ENCODE results near the gene TRPC1. TPM values are rescaled to one million over a fixed set of nuclear protein-coding genes. Genes with fewer than 3 reads are reported as not detected.

The TRPC1 gene
- total RNA-seq, 4 donors from 2014 or later = 0.75 to 1.7 (median 1.1) TPM

DNA sequence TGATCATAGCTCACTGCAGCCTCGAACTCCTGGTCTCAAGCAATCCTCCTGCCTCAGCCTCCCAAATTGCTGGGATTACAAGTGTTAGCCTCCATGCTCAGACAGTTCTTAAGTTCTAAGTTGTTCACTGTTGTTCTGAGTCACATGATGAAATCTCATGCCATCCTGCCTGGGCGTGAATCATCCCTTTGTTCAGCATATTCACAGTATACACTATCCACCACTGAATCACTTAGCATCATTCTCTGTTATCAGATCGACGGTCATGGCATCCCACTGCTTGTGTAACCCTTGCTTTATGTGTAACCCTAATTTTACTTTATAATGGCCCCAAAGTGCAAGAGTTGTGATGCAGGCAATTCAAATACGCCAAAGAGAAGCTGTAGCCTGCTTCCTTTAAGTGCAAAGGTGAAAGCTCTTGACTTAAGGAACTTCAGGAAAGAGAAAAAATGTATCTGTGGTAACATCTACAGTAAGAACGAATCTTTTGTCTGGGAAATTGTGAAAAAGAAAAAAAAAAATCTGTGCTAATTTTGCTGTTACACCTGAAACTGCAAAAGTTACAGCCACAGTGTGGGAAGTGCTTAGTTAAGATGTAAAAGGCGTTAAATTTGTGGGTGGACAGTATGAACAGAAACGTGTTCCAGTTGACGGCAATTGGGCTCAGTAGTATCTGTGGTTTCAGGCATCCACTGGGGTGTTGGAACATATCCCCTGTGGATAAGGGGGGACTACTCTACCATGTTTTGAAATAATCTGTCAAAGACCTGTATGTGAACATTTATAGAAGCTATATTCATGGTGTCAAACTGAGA, 84.5 kb downstream of the TRPC1 start:
- TF ChIP-seq, protein P1, sequence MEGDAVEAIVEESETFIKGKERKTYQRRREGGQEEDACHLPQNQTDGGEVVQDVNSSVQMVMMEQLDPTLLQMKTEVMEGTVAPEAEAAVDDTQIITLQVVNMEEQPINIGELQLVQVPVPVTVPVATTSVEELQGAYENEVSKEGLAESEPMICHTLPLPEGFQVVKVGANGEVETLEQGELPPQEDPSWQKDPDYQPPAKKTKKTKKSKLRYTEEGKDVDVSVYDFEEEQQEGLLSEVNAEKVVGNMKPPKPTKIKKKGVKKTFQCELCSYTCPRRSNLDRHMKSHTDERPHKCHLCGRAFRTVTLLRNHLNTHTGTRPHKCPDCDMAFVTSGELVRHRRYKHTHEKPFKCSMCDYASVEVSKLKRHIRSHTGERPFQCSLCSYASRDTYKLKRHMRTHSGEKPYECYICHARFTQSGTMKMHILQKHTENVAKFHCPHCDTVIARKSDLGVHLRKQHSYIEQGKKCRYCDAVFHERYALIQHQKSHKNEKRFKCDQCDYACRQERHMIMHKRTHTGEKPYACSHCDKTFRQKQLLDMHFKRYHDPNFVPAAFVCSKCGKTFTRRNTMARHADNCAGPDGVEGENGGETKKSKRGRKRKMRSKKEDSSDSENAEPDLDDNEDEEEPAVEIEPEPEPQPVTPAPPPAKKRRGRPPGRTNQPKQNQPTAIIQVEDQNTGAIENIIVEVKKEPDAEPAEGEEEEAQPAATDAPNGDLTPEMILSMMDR (IDR thresholded peaks at IDR 0.05 in 4 of 5, conservative IDR thresholded peaks at IDR 0.05 in 1 of 5) = no peak
- no peak for TF ChIP-seq POLR2A (IDR thresholded peaks at IDR 0.05)
- in situ Hi-C loops (cut with MboI; ENCODE audit: low sequenced_read_pairs in 4 of 4) (no loop called here), intact Hi-C loops (cut with DNase I; ENCODE audit: low total_unique reads) (no loop called here)
- no peak overlapping the region for H3K4me3 ChIP-seq
- ATAC-seq = no peak
- H3K9me3 ChIP-seq = no peaks in the 10 kb centered on the region
- H3K4me1 ChIP-seq = no peaks in the 10 kb centered on the region
- no peak overlapping the region for H3K27ac ChIP-seq
- no peaks in the 10 kb centered on the region for H3K27me3 ChIP-seq
- no peak for DNase-seq
- H3K36me3 ChIP-seq = no peaks in the 10 kb centered on the region

DNA sequence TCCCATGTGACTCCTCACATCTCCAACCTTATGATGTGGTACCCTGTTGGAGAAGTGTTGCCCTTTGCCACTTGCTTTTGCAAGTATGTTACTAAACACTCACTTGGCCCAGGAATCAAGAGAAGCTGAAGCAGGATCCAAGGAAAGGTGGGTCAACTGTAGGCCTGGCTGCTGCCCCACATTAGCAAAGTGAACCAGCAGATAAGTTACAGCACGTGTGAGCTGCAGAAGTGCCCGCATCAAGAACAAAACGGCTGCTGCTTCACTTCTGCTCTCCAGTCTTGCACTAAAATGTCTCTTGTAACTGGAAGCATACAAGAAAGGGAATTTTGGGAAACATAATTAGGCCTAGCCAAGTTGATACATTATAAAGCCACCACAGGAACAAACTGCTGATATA, 85.4 kb downstream of the TRPC1 start:
- no peak overlapping the region for H3K27ac ChIP-seq
- DNase-seq = no peak
- no peaks in the 10 kb centered on the region for H3K27me3 ChIP-seq
- in situ Hi-C loops (cut with MboI; ENCODE audit: low sequenced_read_pairs in 4 of 4) = no loop called here
- no peak for TF ChIP-seq POLR2A (IDR thresholded peaks at IDR 0.05)
- TF ChIP-seq, protein P1 (IDR thresholded peaks at IDR 0.05 in 4 of 5, conservative IDR thresholded peaks at IDR 0.05 in 1 of 5) = no peak
- no peaks in the 10 kb centered on the region for H3K4me1 ChIP-seq
- intact Hi-C loops (cut with DNase I; ENCODE audit: low total_unique reads) = no loop called here
- H3K9me3 ChIP-seq = no peaks in the 10 kb centered on the region
- ATAC-seq = no peak
- H3K36me3 ChIP-seq = no peaks in the 10 kb centered on the region
- H3K4me3 ChIP-seq = no peak overlapping the region

DNA sequence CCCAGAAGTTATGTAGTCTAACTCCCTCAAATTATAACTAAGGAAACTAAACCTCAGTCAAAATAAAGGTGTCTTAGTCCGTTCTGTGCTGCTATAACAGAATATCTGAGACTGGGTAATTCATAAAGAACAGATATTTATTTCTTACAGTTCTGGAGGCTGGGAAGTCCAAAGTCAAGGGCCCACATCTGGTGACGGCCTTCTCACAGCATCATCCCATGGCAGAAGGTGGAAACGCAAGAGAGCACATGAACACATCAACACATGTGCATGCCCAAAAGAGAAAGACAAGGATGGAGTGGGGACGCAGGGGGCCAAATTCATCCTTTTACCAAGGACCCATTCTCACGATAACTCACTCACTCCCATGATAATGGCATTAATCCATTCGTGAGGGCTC, 92.0 kb downstream of the TRPC1 start:
- Histone ChIP-seq H3K27me3 (no peaks in the 10 kb centered on the region), H3K4me1 (no peaks in the 10 kb centered on the region), H3K27ac (no peak overlapping the region), H3K4me3 (no peak overlapping the region), H3K9me3 (no peaks in the 10 kb centered on the region), H3K36me3 (no peaks in the 10 kb centered on the region)
- intact Hi-C loops (cut with DNase I; ENCODE audit: low total_unique reads) = no loop called here
- DNase-seq (no peak), ATAC-seq (no peak)
- in situ Hi-C loops (cut with MboI; ENCODE audit: low sequenced_read_pairs in 4 of 4) = no loop called here
- TF ChIP-seq, protein P1 (IDR thresholded peaks at IDR 0.05 in 4 of 5, conservative IDR thresholded peaks at IDR 0.05 in 1 of 5) = no peak
- no peak for TF ChIP-seq POLR2A (IDR thresholded peaks at IDR 0.05)

DNA sequence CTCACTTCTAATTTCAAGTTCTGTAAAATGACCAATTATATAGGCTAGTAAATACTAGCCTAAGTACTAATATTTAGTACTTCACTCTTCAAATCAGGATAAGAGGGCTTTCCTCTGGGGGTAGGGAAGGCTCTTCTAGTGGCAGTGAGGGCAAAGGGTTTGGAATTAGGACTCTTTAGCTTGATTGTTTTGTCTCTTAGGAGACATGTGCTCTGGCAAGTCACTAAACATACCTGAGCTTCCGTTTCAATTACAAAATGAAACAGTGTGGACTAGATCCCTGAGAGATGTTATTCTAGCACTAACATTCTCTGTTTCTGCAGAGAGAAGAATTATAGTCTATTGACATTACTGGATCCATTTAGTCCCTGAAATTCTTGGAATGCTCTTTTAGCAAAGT, 93.5 kb downstream of the TRPC1 start:
- ATAC-seq (no peak), DNase-seq (no peak)
- Histone ChIP-seq H3K4me3 (no peak overlapping the region), H3K27me3 (no peaks in the 10 kb centered on the region), H3K36me3 (no peaks in the 10 kb centered on the region), H3K9me3 (no peaks in the 10 kb centered on the region), H3K4me1 (no peaks in the 10 kb centered on the region), H3K27ac (no peak overlapping the region)
- TF ChIP-seq POLR2A (IDR thresholded peaks at IDR 0.05) = no peak
- TF ChIP-seq, protein P1 (IDR thresholded peaks at IDR 0.05 in 4 of 5, conservative IDR thresholded peaks at IDR 0.05 in 1 of 5) = no peak
- in situ Hi-C loops (cut with MboI; ENCODE audit: low sequenced_read_pairs in 4 of 4) (no loop called here), intact Hi-C loops (cut with DNase I; ENCODE audit: low total_unique reads) (no loop called here)

All from gastrocnemius medialis (tissue), 4 donors.